HG03460 (cell line): Measurements from ENCODE around the gene ZFHX2.

Experiments
- ATAC-seq: cut with Tn5 transposase; IDR thresholded peaks from one replicate; pipeline ENCODE4 v1.9.1; 2021; ENCODE audit not compliant: unreplicated experiment

Gene ZFHX2

GRCh38 chr14:23573384-23574015 lies 21.9 kb upstream of the ZFHX2 start:
- ATAC-seq = no peak

- ATAC-seq = no peak
Measured at GRCh38 chr14:23572836-23573235, 21.3 kb upstream of the ZFHX2 start.

DNA sequence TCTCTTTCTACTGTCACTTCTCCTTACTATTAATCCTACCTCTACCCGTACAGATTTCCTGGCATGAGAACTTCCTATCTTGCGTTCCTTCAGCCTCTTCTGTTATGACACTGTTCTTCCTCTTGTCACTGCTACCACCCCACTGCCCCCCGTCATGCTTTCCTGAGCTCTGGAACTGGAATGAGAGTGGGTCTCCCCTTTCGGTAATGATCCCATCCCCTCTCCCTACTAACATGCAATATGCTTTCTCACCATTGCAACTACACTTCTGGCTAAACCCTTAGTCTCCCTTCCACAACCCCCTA lies 20.9 kb upstream of the ZFHX2 start:
- no peak for ATAC-seq

DNA sequence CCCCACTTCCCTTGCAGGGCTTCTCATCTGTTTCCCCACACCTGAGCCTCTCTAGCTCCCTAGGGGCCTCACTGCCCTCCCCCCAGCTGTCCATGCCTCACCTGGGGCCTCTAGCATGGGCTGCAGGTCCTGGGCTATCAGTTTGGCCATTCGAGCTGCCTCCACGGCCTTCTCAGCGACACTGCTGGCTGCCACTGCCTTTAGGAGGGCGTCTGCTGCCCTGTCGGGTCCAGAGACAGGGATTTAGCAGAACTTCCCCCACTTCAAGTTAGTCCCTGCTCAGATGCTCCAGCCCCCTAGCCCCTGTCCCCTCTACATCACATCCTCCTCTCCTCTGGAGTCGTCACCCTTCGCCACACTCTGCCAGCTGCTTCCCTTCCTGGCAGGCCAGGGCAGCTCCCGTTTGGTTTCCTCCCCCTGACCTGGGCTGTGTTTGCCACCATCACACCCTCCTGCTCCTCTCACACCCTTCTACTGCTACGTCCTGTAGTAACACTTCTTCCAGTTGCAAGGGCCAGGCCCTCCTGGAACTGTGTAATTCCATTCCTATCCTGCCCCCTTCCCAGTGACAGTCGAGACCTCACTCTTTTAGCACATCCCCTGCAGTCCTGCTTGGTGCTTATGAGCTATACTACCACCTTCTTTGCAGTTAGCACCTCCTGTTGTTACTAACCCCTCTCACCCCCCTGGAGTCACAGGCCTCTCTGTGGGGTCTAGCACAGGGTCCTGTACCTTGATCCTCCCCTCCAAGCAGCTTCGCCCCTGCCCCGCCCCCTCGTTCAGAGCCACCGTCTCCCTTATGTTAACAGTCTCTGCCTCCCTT lies 20.3 kb upstream of the ZFHX2 start:
- no peak for ATAC-seq

- ATAC-seq = no peak
Measured at GRCh38 chr14:23570806-23571483, 19.4 kb upstream of the ZFHX2 start.

DNA sequence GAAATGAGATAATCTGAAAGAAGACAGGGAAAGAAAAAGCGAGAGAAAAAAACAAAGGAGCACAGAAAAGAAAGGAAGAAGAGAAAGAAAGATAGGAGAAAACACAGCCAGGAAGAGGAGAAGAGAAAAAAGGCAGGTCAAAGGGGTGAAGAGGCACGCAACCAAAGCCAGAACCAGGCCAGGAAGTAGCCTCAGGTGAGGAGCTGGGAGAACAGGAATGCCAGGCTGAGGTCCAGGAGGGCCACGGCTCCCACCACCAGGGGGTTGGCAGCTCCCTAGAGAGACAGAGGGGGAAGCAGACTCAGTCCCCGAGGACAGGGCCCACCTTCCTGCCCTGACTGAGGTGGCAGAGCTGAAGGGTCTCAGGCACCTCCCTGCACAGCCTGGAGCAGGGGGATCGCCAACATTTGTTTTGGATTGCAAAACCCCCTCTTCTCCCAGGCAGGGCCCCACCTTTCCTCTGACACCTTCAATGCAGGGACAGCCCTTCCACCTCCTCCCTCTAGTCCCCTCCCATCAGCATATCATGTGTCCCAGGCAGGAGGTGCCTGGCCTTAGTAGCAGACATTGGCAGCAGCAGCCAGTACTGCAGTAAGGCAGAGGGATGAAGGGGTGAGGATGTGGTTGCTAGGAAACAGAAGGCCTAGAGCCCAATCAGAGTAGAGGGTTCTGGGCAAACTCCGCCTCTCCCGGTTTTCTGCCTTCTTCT lies 18.0 kb upstream of the ZFHX2 start:
- no peak for ATAC-seq

- no peak for ATAC-seq
Measured at GRCh38 chr14:23568600-23569331, 17.2 kb upstream of the ZFHX2 start.

GRCh38 chr14:23568021-23568599 lies 16.5 kb upstream of the ZFHX2 start:
- ATAC-seq = no peak

DNA sequence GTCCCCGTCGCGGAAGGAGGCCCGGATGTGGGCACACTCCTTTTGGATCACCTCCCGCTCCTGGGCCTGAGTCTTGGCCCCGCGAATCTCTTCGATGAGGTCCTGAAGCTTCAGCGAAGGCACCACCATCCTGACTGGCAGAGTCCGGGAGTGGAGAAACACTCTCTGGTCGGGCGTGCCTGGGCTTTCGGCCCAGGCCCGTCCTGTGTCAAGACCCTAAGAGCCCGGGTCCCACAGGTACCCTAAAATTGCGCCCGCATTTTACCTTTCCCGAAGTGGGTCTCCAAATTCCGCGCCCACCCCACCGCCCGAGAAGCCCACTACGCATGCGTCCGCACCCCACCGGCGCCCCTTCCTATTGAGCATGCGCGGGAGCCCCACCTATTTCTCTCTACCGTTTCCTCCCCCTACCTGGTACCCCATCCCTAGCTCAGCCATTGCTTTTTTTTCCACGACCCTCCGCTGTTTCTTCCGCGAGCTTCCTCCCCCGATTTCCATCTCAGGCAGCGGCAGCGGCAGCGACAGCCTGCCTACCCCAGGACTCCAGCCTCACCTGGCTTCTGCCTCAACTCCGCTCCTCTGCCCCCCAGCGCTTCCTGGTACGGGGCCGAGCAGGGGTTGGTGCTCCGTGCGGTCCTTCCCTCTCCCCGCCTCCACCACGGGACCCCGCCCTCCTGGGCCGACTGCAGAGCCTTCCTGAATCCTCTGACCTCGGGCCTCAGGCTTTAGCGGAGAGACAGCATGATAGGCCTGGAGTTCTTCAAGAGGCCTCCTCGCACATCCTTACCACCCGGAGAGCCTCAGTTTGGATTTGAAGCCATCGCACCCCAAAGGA lies 15.8 kb upstream of the ZFHX2 start, which contains the start of gene AP1G2:
TSS of gene AP1G2 (minus strand) at position 606 of the 835 bp plus-strand sequence. CDS start at position 129, 477 bp downstream.
- ATAC-seq = peak; percentile 89

DNA sequence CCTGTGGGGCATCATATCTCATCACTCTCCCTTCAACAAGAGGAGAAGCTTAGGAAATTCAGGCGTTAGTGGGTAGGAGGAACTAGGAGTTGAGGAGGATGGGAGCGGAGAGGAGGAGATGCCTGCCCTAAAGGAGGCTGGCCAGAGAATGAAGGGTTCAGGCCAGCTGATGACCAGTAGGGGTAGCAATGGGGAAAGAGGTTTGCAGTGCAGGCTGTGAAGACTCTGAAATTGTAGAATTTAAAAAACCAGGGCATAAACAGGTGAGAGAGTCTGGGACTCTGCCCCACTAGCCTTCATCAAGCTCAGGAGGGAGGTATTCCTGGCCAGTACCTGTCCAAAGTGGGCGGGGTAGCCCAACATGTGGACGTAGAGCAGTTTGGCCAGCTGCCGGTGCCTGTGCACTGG lies 15.2 kb upstream of the ZFHX2 start:
- no peak for ATAC-seq

- no peak for ATAC-seq
Measured at GRCh38 chr14:23566112-23566777, 14.7 kb upstream of the ZFHX2 start.

DNA sequence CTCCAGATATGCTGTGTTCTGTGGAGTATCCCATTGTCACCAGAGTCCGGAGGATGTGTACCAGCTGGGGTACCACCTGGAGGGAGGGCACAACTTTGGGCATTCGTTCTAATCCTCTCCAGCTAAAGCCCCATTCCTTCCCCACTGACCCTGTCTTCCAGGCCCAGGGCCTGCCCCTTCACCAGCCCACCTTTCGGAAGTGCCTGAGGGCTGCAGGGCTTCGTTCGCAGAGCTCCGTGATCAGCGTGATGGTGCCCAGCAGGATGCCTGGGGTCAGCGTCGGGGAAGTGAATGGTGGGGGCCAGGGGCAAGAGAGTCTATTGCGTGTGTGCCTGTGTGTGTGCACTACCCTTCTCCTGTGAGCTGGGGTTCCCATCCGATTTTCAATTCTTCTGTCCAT lies 14.1 kb upstream of the ZFHX2 start:
- ATAC-seq = no peak

DNA sequence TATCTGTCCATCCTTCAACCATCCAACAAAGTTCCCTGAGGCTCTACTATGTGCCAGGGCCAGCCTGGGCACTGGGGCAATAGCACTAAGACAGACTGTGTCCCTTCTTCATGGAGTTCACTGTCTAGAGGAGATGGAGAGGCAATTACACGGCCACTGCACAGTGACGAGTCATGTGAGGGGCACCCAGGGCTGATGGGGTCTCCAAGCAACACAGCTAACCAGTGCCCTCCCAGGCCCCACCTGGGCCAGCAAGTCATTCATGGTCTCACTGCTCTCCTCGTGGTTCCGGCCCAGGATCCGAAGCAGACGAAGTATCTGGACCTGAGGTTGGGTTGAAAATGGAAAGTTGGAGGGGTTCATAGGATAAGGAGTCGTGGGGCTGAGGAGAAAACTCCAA lies 13.3 kb upstream of the ZFHX2 start:
- no peak for ATAC-seq

DNA sequence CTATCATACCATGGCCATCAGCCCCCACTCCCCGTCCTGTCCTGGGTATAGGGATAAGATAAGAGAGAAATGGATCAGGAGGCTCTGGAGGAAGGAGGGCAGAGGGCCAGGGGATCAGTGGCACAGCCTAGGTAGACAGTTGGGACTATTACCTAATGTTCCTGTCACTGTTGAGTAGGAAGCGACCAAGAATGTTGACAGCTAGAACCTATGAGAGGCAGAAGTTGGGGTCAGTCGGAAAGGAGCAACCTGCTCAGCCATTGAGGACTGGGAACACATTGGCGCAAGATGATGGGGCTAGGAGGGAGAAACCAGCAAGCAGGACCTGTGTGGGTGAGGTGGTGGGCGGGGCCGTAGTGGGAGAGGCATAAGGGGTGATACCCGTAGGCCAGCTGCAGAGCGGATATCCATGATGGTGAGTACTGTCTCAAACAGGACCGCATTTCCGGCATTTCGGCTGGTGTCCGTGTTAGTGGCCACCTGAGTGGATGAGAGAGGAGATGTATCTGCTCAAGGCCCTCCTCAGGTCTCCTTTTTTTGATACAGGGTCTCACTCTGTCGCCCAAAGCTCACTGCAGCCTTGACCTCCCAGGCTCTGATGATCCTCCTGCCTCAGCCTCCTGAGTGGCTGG lies 12.7 kb upstream of the ZFHX2 start:
- ATAC-seq = no peak

- no peak for ATAC-seq
Measured at GRCh38 chr14:23563473-23564180, 12.1 kb upstream of the ZFHX2 start.

GRCh38 chr14:23562822-23563472 lies 11.4 kb upstream of the ZFHX2 start:
- ATAC-seq = no peak
